ENCODE measurements around the gene OASL. TPM values are rescaled to one million over a fixed set of nuclear protein-coding genes. Genes with fewer than 3 reads are reported as not detected.

The OASL gene
- under 1 TPM in 2 of 4 donors, not detected in 2; 0.20 to 0.44 TPM for total RNA-seq

- Histone ChIP-seq H3K27me3 (peaks cover 0 to 1% of the 10 kb centered on the region in 2 donors), H3K4me1 (peaks cover 0 to 13% (median 7%) of the 10 kb centered on the region in 4 donors), H3K36me3 (no peaks in the 10 kb centered on the region), H3K4me3 (peak within 1 kb of the TSS; percentile 27 to 45 (median 43)), H3K9me3 (no peaks in the 10 kb centered on the region), H3K27ac (peak within 1 kb of the TSS in 2 of 4 donors; percentile 30 to 67)
- 27 to 28% methylated on average over 13 of the region's 13 CpGs for WGBS, 2 donors
- TF ChIP-seq EP300 (IDR thresholded peaks at IDR 0.05) (peak in 1 of 2 donors; percentile 32), POLR2A (IDR thresholded peaks at IDR 0.05) (no peak), CTCF (IDR thresholded peaks at IDR 0.05) (no peak)
- DNase-seq (ENCODE audit: low spot score in 2 of 2), result peak in 1 of 2 donors; percentile 11
Observed at GRCh38 chr12:121038861-121039668, at the start of gene OASL. Gene OASL (minus strand): TSS chr12:121039246. CDS start chr12:121038971, 275 bp downstream.

- Histone ChIP-seq H3K27me3 (no peaks in the 10 kb centered on the region), H3K9me3 (no peaks in the 10 kb centered on the region), H3K4me1 (peaks cover 0 to 7% (median 0%) of the 10 kb centered on the region in 4 donors), H3K36me3 (no peaks in the 10 kb centered on the region), H3K27ac (no peak overlapping the region), H3K4me3 (no peak overlapping the region)
- TF ChIP-seq CTCF (IDR thresholded peaks at IDR 0.05), result no peak
- no peak for TF ChIP-seq EP300 (IDR thresholded peaks at IDR 0.05)
- TF ChIP-seq POLR2A (IDR thresholded peaks at IDR 0.05), result no peak
- 90 to 93% methylated on average over 6 of the region's 6 CpGs for WGBS, 2 donors
- DNase-seq (ENCODE audit: low spot score in 2 of 2), result no peak
Observed at GRCh38 chr12:121088195-121088585, 49.1 kb upstream of the OASL start.

- no peak for DNase-seq (ENCODE audit: low spot score in 2 of 2)
- WGBS, 2 donors, result 55 to 59% methylated on average over 11 of the region's 11 CpGs
- Histone ChIP-seq H3K27me3 (no peaks in the 10 kb centered on the region), H3K4me1 (peaks cover 0 to 7% (median 0%) of the 10 kb centered on the region in 4 donors), H3K4me3 (no peak overlapping the region), H3K36me3 (no peaks in the 10 kb centered on the region), H3K9me3 (no peaks in the 10 kb centered on the region), H3K27ac (no peak overlapping the region)
- TF ChIP-seq POLR2A (IDR thresholded peaks at IDR 0.05), result no peak
- TF ChIP-seq CTCF (IDR thresholded peaks at IDR 0.05), result no peak
- TF ChIP-seq EP300 (IDR thresholded peaks at IDR 0.05), result no peak
Observed at GRCh38 chr12:121087467-121088194, 48.6 kb upstream of the OASL start.

GRCh38 chr12:121086781-121087295 lies 47.8 kb upstream of the OASL start:
- DNase-seq (ENCODE audit: low spot score in 2 of 2), result no peak
- Histone ChIP-seq H3K36me3 (no peaks in the 10 kb centered on the region), H3K27me3 (no peaks in the 10 kb centered on the region), H3K9me3 (no peaks in the 10 kb centered on the region), H3K4me3 (no peak overlapping the region), H3K4me1 (peaks cover 0 to 7% (median 0%) of the 10 kb centered on the region in 4 donors), H3K27ac (no peak overlapping the region)
- TF ChIP-seq POLR2A (IDR thresholded peaks at IDR 0.05) (no peak), CTCF (IDR thresholded peaks at IDR 0.05) (no peak)
- 81 to 88% methylated on average over 8 of the region's 8 CpGs for WGBS, 2 donors

All from tibial nerve (tissue), 4 donors.